Mucosa of rectum (tissue), 2 donors: ENCODE measurements around the gene VAC14.
"Not testable (repeated sequence)": the region's sequence is repeated elsewhere in the genome, so short reads cannot be mapped to it uniquely, and the experiment has no call there.

ENCODE experiments used
- H3K27ac ChIP-seq, 2 donors: one replicate each; pipeline ENCODE4 v1.7.0; 2013; ENCODE audit warnings: inconsistent platforms in 2 of 2, low read depth in 2 of 2, low read length in 2 of 2
- H3K27me3 ChIP-seq, 2 donors: one replicate each; pipeline ENCODE4 v1.7.0; 2013; ENCODE audit warnings: low read length in 2 of 2; ENCODE audit not compliant: control insufficient read depth in 2 of 2, insufficient read depth in 2 of 2
- H3K36me3 ChIP-seq, 2 donors: one replicate each; pipeline ENCODE4 v1.7.0; 2013; ENCODE audit warnings: low read length in 2 of 2; ENCODE audit not compliant: control insufficient read depth in 2 of 2, insufficient read depth in 2 of 2
- H3K4me1 ChIP-seq, 2 donors: one replicate each; pipeline ENCODE4 v1.7.0; 2013; ENCODE audit warnings: low read length in 2 of 2, mild to moderate bottlenecking in 1 of 2; ENCODE audit not compliant: control insufficient read depth in 2 of 2, insufficient read depth in 2 of 2
- H3K4me3 ChIP-seq, 2 donors: one replicate each; pipeline ENCODE4 v1.7.0; 2013; ENCODE audit warnings: low read length in 2 of 2
- H3K9ac ChIP-seq, 2 donors: one replicate each; pipeline ENCODE4 v1.7.0; 2013; ENCODE audit warnings: low read length in 2 of 2, low read depth in 1 of 2, mild to moderate bottlenecking in 1 of 2
- H3K9me3 ChIP-seq, 2 donors: one replicate each; pipeline ENCODE4 v1.7.0; 2013; ENCODE audit warnings: low read length in 2 of 2; ENCODE audit not compliant: control insufficient read depth in 2 of 2
- donor health status: healthy.
- donor health status: Normal muscosa, but diverticular disease.

VAC14 gene

GRCh38 chr16:70746040-70746707 is 54.8 kb downstream of the VAC14 start:
- H3K36me3 ChIP-seq = peaks cover 4 to 14% of the 10 kb centered on the region in 2 donors
- H3K27ac ChIP-seq = peak overlapping the region; percentile 75 to 79
- H3K4me3 ChIP-seq = no peak overlapping the region
- H3K27me3 ChIP-seq = no peaks in the 10 kb centered on the region
- H3K4me1 ChIP-seq = peaks cover 40 to 50% of the 10 kb centered on the region in 2 donors
- no peaks in the 10 kb centered on the region for H3K9me3 ChIP-seq
- peak overlapping the region in 1 of 2 donors; percentile 48 for H3K9ac ChIP-seq

- peaks cover 37 to 48% of the 10 kb centered on the region in 2 donors for H3K4me1 ChIP-seq
- peak overlapping the region; percentile 31 to 75 for H3K27ac ChIP-seq
- H3K9ac ChIP-seq = no peak overlapping the region
- H3K27me3 ChIP-seq = no peaks in the 10 kb centered on the region
- no peaks in the 10 kb centered on the region for H3K9me3 ChIP-seq
- H3K36me3 ChIP-seq = peaks cover 4 to 17% of the 10 kb centered on the region in 2 donors
- H3K4me3 ChIP-seq = no peak overlapping the region
Observed at GRCh38 chr16:70745536-70746025, 55.4 kb downstream of the VAC14 start.

- Histone ChIP-seq H3K4me1 (peaks cover 29 to 36% of the 10 kb centered on the region in 2 donors), H3K4me3 (no peak overlapping the region), H3K9ac (no peak overlapping the region), H3K27ac (no peak overlapping the region), H3K36me3 (peaks cover 4 to 21% of the 10 kb centered on the region in 2 donors), H3K27me3 (no peaks in the 10 kb centered on the region), H3K9me3 (no peaks in the 10 kb centered on the region)
Observed at GRCh38 chr16:70744366-70744765, 56.6 kb downstream of the VAC14 start.

- Histone ChIP-seq H3K27ac (no peak overlapping the region), H3K4me1 (peaks cover 24 to 30% of the 10 kb centered on the region in 2 donors), H3K27me3 (no peaks in the 10 kb centered on the region), H3K36me3 (peaks cover 4 to 21% of the 10 kb centered on the region in 2 donors), H3K4me3 (no peak overlapping the region), H3K9ac (no peak overlapping the region), H3K9me3 (no peaks in the 10 kb centered on the region)
Observed at GRCh38 chr16:70743791-70744190, 57.2 kb downstream of the VAC14 start.

GRCh38 chr16:70742967-70743366 is 58.0 kb downstream of the VAC14 start:
- not testable (repeated sequence) for H3K4me3 ChIP-seq, H3K27ac ChIP-seq, H3K9ac ChIP-seq, H3K27me3 ChIP-seq, H3K9me3 ChIP-seq
- Histone ChIP-seq H3K36me3 (peaks cover 4 to 21% of the 10 kb centered on the region in 2 donors), H3K4me1 (peaks cover 22 to 27% of the 10 kb centered on the region in 2 donors)

DNA sequence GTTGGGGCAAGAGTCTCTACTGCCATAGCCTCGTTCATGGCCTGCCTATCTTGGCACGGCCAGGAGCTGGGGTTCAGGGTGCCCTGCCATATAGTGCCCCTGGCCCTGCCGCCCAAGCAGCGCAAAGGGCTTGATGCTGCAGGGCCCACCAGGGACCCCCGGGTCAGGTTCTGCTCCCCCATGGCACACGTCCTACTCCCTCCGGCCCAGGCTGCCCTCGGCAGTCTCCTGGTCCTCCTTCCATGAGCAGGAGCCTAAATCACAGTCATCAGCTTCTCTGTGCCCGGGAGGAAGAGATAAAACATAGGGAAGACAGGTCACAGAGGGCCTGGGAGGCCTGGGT is 59.2 kb downstream of the VAC14 start:
- H3K4me1 ChIP-seq = peaks cover 23% of the 10 kb centered on the region in 2 donors
- peaks cover 4 to 21% of the 10 kb centered on the region in 2 donors for H3K36me3 ChIP-seq

DNA sequence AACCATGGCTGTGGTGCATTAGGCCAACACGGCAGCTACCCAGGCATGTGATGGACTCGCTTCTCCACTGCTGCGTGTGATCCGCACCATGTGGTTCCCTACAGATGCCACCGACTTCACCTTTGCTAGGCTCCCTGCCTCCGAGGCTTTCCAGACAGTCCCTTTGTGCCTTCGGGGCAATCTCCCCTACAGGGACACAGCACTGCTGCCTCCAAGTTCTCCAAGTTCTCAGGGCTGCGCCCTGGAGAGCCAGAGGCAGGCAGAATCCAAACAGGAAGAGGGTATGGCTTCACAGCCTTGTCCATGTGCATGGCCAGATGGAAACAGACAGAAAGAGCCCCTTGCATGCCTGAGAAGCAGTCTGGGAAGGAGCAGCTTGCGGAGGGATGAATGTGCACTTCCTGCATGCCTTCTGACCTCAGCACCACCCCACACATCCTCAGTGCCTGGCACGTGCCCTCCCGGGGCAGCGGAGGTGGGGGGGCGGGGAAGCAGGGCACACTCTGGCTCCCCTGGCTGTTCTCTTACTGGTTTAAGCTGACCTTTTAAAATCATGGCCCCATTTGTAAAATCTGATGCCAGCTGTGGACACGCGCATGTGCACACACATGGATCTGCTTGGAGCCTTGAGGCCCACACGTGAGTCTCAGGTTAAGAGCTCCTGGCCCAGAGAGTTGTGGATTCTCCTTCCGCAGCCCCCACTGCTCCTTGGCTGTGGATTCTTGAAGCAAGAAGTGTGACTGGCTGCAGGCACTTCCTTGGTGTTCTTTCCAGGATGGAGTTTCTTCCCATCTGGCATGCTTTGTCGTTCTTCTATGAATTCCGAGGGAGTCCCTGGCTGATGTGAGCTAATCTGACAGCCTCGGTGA is 59.8 kb downstream of the VAC14 start:
- Histone ChIP-seq H3K36me3 (peaks cover 4 to 21% of the 10 kb centered on the region in 2 donors), H3K9ac (no peak overlapping the region), H3K27ac (peak overlapping the region in 1 of 2 donors; percentile 54), H3K27me3 (no peaks in the 10 kb centered on the region), H3K4me1 (peaks cover 17 to 18% of the 10 kb centered on the region in 2 donors), H3K9me3 (no peaks in the 10 kb centered on the region), H3K4me3 (no peak overlapping the region)

More for the DNA sequence above, 59.2 kb downstream of the VAC14 start:
- no peak overlapping the region for H3K9ac ChIP-seq
- no peak overlapping the region for H3K4me3 ChIP-seq
- H3K27me3 ChIP-seq = no peaks in the 10 kb centered on the region
- H3K27ac ChIP-seq = peak overlapping the region in 1 of 2 donors; percentile 54
- H3K9me3 ChIP-seq = no peaks in the 10 kb centered on the region

- no peak overlapping the region for H3K4me3 ChIP-seq
- no peaks in the 10 kb centered on the region for H3K9me3 ChIP-seq
- H3K36me3 ChIP-seq = peaks cover 4 to 21% of the 10 kb centered on the region in 2 donors
- no peaks in the 10 kb centered on the region for H3K27me3 ChIP-seq
- no peak overlapping the region for H3K9ac ChIP-seq
- H3K4me1 ChIP-seq = peaks cover 13 to 16% of the 10 kb centered on the region in 2 donors
- peak overlapping the region in 1 of 2 donors; percentile 54 for H3K27ac ChIP-seq
Observed at GRCh38 chr16:70740174-70740913, 60.6 kb downstream of the VAC14 start.

GRCh38 chr16:70739389-70739788 is 61.6 kb downstream of the VAC14 start:
- peaks cover 13 to 16% of the 10 kb centered on the region in 2 donors for H3K4me1 ChIP-seq
- peak overlapping the region in 1 of 2 donors; percentile 88 for H3K27ac ChIP-seq
- no peaks in the 10 kb centered on the region for H3K27me3 ChIP-seq
- peaks cover 4 to 19% of the 10 kb centered on the region in 2 donors for H3K36me3 ChIP-seq
- H3K4me3 ChIP-seq = no peak overlapping the region
- no peaks in the 10 kb centered on the region for H3K9me3 ChIP-seq
- H3K9ac ChIP-seq = no peak overlapping the region
